ENCODE results near the gene UNC13A.

- no peak for TF ChIP-seq EZH2phosphoT487 (IDR thresholded peaks at IDR 0.05)
- TF ChIP-seq, protein P1, sequence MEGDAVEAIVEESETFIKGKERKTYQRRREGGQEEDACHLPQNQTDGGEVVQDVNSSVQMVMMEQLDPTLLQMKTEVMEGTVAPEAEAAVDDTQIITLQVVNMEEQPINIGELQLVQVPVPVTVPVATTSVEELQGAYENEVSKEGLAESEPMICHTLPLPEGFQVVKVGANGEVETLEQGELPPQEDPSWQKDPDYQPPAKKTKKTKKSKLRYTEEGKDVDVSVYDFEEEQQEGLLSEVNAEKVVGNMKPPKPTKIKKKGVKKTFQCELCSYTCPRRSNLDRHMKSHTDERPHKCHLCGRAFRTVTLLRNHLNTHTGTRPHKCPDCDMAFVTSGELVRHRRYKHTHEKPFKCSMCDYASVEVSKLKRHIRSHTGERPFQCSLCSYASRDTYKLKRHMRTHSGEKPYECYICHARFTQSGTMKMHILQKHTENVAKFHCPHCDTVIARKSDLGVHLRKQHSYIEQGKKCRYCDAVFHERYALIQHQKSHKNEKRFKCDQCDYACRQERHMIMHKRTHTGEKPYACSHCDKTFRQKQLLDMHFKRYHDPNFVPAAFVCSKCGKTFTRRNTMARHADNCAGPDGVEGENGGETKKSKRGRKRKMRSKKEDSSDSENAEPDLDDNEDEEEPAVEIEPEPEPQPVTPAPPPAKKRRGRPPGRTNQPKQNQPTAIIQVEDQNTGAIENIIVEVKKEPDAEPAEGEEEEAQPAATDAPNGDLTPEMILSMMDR (IDR thresholded peaks at IDR 0.05), result no peak
- TF ChIP-seq EZH2 (IDR thresholded peaks at IDR 0.05), result no peak
Observed at GRCh38 chr19:17618281-17618903, 69.8 kb downstream of the UNC13A start.
